Erythroblast (primary cell): ENCODE measurements around the gene HAUS2.

ENCODE experiments used
- GATA1 ChIP-seq: IDR thresholded peaks from 2 replicates; pipeline ENCODE4 v1.6.1; 2011; ENCODE audit warnings: low read depth, mild to moderate bottlenecking, control low read depth, low read length, moderate library complexity
- POLR2A ChIP-seq: IDR thresholded peaks from 2 replicates; pipeline ENCODE4 v1.6.1; 2011; ENCODE audit warnings: mild to moderate bottlenecking, low read length

DNA sequence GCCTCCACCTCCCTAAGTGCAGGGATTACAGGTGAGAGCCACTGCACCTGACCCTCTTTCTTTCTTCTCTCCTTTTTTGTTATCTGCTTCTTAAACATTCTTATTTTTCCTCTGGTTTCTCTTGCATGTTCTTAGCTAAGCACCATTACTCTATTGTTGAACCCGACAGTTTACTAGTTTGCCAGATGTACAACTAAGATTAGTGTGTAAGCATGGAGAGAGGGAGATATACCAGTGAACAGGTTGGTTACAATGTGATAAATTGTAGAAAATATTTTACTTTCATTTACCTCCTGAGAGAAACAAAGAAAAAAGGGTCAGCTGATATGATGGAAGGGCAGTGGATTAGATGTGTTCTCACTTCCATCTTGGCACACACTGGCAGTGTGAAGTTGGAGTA lies 4.9 kb downstream of the HAUS2 start:
- TF ChIP-seq POLR2A (no peak), GATA1 (no peak)
